Progenitor cell of endocrine pancreas (in vitro differentiated cells): ENCODE data around the gene KIAA0232. TPM values are rescaled to one million over a fixed set of nuclear protein-coding genes. Genes with fewer than 3 reads are reported as not detected.

Source experiments
- DNase-seq: peaks from one replicate; pipeline ENCODE4 v3.0.0; 2021; ENCODE audit warnings: low spot score; ENCODE audit not compliant: unreplicated experiment
- H3K27ac Mint-ChIP-seq: 2 replicates; pipeline ENCODE4 v1.8.0; 2021; ENCODE audit warnings: mild to moderate bottlenecking, moderate library complexity, mixed read lengths
- H3K27me3 Mint-ChIP-seq: 2 replicates; pipeline ENCODE4 v1.8.0; 2021; ENCODE audit warnings: mixed read lengths
- H3K36me3 Mint-ChIP-seq: 2 replicates; pipeline ENCODE4 v1.8.0; 2022; ENCODE audit warnings: mixed read lengths; ENCODE audit not compliant: insufficient read depth
- H3K4me1 Mint-ChIP-seq: 2 replicates; pipeline ENCODE4 v1.8.0; 2021; ENCODE audit warnings: low read depth, mixed read lengths
- H3K4me3 Mint-ChIP-seq: 2 replicates; pipeline ENCODE4 v1.8.0; 2021; ENCODE audit warnings: low read depth, mild to moderate bottlenecking, moderate library complexity, mixed read lengths
- H3K9me3 Mint-ChIP-seq: 2 replicates; pipeline ENCODE4 v1.8.0; 2021; ENCODE audit warnings: low read depth, mixed read lengths
- total RNA-seq: library from RNA; stranded (reverse); gene quantifications from 2 replicates; pipeline ENCODE4 v1.2.1, GENCODE V29; 2021
- TF ChIP-seq, protein P1 (sequence below): fragments of 200-600 bp; sonication (generic); IDR thresholded peaks from one replicate; pipeline ENCODE4 v1.5.0; 2021; ENCODE audit warnings: antibody characterized with exemption, mild to moderate bottlenecking; ENCODE audit not compliant: unreplicated experiment

KIAA0232 gene
- total RNA-seq, 1 donor from 2014 or later = 52.8 TPM

DNA sequence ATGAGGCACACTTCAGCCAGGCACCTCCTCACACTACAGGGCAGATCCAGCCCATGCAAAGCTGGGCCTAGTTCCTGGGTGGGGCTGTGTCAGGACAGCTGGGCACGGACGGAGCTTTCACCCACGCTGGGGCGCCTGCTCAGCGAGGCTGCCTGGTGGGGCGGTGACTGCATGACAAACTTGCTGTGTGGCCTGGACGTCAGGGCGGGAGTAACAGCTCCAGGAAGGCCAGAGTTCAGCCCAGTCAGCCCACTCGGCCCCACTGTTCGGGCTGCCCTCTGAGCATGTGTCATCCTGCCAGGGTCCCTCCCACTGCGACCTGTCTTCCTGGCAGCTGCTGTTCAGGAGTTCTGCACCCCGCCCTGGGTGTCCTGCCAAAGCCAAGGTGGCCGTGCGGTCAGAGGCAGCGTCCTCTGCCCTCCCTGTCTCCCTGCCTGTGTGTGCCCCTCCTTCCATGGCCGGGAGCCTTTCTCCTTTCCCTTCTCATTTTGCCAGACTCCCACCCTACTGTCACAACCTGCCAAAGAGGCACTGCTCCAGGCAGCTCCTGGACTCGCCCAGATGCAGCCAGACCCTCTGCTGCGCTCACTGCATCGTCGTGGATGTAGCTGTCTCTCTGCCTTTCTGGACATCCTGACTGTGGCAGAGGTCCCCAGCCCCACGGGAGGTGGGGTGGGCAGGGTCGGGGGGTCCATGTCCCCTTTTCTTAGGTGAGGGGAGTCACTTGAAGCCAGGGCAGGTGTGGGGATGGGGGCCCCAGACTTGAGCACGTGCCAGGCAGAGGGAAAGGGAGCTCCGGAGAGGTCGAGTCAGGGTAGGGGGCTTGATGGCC lies 33.0 kb upstream of the KIAA0232 start:
- Mint-ChIP-seq H3K4me1 (peaks cover 12% of the 10 kb centered on the region), H3K36me3 (no peaks in the 10 kb centered on the region), H3K4me3 (no peak overlapping the region), H3K9me3 (no peaks in the 10 kb centered on the region), H3K27ac (no peak overlapping the region), H3K27me3 (no peaks in the 10 kb centered on the region)
- no peak for DNase-seq
- TF ChIP-seq, protein P1, sequence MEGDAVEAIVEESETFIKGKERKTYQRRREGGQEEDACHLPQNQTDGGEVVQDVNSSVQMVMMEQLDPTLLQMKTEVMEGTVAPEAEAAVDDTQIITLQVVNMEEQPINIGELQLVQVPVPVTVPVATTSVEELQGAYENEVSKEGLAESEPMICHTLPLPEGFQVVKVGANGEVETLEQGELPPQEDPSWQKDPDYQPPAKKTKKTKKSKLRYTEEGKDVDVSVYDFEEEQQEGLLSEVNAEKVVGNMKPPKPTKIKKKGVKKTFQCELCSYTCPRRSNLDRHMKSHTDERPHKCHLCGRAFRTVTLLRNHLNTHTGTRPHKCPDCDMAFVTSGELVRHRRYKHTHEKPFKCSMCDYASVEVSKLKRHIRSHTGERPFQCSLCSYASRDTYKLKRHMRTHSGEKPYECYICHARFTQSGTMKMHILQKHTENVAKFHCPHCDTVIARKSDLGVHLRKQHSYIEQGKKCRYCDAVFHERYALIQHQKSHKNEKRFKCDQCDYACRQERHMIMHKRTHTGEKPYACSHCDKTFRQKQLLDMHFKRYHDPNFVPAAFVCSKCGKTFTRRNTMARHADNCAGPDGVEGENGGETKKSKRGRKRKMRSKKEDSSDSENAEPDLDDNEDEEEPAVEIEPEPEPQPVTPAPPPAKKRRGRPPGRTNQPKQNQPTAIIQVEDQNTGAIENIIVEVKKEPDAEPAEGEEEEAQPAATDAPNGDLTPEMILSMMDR = no peak

DNA sequence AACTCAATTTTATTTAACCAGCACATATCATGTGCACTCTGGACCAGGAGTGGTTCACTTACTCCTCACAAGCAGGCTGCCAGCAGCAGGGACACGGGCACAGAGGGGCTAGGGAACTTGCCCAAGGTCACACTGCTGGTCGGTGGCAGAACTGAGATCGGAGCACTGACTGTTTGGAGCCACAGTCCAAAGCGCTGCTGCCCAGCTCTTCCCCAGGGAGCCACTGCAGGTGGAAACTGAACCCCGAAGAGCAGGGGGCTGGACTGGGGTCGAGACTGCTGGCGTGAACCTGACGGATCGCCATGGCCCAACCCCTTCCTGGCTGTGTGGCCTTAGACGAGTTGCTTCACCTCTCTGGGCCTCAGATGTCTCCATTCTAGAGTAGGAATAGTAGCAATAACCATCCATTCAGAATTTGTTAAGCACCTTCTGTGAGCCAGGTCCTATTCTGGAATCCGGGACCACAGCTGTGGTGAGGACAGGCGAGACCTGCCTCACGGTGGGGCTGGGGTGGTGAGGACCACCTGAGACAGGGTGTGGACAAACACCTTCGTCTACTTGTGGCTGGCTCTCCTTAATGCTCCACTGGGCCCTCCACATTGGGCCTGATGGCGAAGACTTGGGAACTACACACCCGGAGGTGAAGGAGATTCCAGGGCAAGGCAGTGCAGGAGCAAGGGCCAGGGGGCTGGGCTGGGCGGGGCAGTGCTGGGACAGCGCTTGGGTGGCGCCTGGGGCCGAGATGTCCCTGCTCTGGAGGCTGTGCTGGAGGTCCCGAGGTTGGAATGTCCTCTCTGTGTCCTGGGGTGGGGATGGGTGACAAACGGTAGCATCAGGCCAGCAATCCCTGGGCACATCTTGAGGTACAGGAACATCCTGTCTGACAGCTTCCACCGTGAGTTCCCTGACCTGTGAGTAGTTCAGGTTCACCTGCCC lies 32.0 kb upstream of the KIAA0232 start:
- Mint-ChIP-seq H3K4me1 (peaks cover 12% of the 10 kb centered on the region), H3K27ac (no peak overlapping the region), H3K36me3 (no peaks in the 10 kb centered on the region), H3K4me3 (no peak overlapping the region), H3K9me3 (no peaks in the 10 kb centered on the region), H3K27me3 (no peaks in the 10 kb centered on the region)
- TF ChIP-seq, protein P1 = no peak
- no peak for DNase-seq

DNA sequence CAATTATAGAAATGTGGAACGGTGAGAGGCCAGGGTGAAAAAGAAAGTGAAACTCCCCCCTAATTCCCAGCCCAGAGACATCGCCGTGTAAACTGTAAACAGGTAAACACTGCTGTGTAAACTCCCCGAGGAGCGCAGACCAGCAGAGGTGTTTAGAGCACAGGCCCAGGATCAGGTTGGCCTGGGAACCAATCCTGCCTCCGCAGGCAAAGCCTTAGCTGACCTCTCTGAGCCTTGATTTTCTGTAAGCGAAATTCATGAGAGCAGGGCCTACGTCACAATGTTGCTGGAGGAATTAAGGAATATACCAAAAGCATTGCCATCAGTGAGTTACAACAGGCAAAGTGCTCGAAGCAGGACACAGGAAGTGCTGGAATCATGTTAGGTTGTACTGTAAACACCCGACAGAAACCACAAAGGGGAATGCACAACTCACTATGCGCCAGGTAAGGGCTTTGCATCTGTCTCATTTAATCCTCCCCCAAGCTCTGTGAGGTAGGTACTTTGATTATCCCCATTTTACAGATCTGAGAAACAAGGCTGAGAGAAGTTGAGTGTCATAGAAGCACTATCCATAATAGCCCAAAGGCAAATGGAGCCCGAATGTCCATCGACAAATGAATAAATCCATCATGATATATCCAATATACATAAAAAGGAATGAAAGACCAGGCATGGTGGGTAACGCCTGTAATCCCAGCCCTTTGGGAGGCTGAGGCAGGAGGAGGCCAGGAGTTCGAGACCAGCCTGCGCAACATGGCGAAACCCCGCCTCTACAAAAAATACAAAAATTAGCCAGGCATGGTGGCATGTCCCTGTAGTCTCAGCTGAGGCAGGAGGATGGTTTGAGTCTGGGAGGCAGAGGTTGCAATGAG lies 30.7 kb upstream of the KIAA0232 start:
- H3K27me3 Mint-ChIP-seq = no peaks in the 10 kb centered on the region
- H3K27ac Mint-ChIP-seq = peak overlapping the region; percentile 44
- no peaks in the 10 kb centered on the region for H3K36me3 Mint-ChIP-seq
- H3K4me1 Mint-ChIP-seq = peaks cover 12% of the 10 kb centered on the region
- no peak overlapping the region for H3K4me3 Mint-ChIP-seq
- DNase-seq = no peak
- no peaks in the 10 kb centered on the region for H3K9me3 Mint-ChIP-seq
- TF ChIP-seq, protein P1 = no peak

DNA sequence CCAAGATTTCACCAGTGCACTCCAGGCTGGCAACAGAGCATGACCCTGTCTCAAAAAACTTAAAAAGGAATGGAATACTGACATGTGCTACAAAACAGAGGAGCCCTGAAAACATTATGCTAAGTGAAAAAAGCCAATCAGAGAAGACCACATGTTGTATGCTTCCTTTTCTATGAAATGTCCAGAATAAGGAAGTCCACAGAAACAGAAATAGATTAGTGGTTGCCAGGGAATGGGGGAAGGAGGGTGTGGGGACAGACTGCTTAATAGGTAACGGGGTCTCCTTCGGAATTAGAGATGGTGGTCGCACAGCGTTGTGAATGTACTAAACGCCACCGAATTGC lies 30.1 kb upstream of the KIAA0232 start:
- TF ChIP-seq, protein P1 = no peak
- peak overlapping the region; percentile 62 for H3K27ac Mint-ChIP-seq
- H3K9me3 Mint-ChIP-seq = no peaks in the 10 kb centered on the region

More for the DNA sequence above, 30.1 kb upstream of the KIAA0232 start:
- Mint-ChIP-seq H3K36me3 (no peaks in the 10 kb centered on the region), H3K27me3 (no peaks in the 10 kb centered on the region), H3K4me3 (no peak overlapping the region), H3K4me1 (peaks cover 12% of the 10 kb centered on the region)
- no peak for DNase-seq
